Endothelial cell of umbilical vein (primary cell): ENCODE measurements around the gene GGA2. TPM values are rescaled to one million over a fixed set of nuclear protein-coding genes. Genes with fewer than 3 reads are reported as not detected.

Experiments used
- BruUV-seq: library from RNA; stranded (reverse); fragments of 400-500 nt; replicated peaks from 2 replicates; lab custom pipeline; 2021; lab: Mats Ljungman, UMichigan
- CTCF ChIA-PET: fragments of 300-600, 350-600 bp; sonication (Branson Sonifier 250); formaldehyde crosslinking; loops from one replicate; lab custom pipeline; 2021; ENCODE audit warnings: antibody characterized with exemption, inconsistent platforms; lab: Charles Lee
- POLR2A ChIA-PET: fragments of 300-600, 350-600 bp; sonication (Branson Sonifier 250); formaldehyde crosslinking; loops from one replicate; lab custom pipeline; 2021; ENCODE audit warnings: antibody characterized with exemption, inconsistent platforms; lab: Charles Lee
- DNase-seq: peaks from one replicate; pipeline ENCODE4 v3.0.0-alpha.2; 2011; ENCODE audit warnings: low read depth, low spot score
- FAIRE-seq: peaks from 2 replicates; lab custom pipeline; 2011; peaks lifted over from hg19 to GRCh38; lab: Jason Lieb, UNC
- H2AFZ ChIP-seq: 2 replicates; pipeline ENCODE4 v1.6.0; 2012; ENCODE audit warnings: low read depth, low read length, control low read depth, inconsistent platforms
- H3K27ac ChIP-seq: 2 replicates; pipeline ENCODE4 v1.5.1; 2011; ENCODE audit warnings: low read depth, mild to moderate bottlenecking, control low read depth, low read length, moderate library complexity; ENCODE audit not compliant: insufficient read depth
- H3K27me3 ChIP-seq, 2 experiments: 2 replicates each; pipeline versions ENCODE4 v1.6.0 to v1.6.1; 2011; ENCODE audit warnings: low read length in 2 of 2, mixed read lengths in 1 of 2; ENCODE audit not compliant: control insufficient read depth in 2 of 2, insufficient read depth in 2 of 2
- H3K36me3 ChIP-seq, 2 experiments: 2 replicates in 1 of 2; 3 replicates in 1 of 2; pipeline ENCODE4 v1.5.1; 2011; ENCODE audit warnings: low read length in 2 of 2, mild to moderate bottlenecking in 1 of 2, moderate library complexity in 1 of 2; ENCODE audit not compliant: control insufficient read depth in 2 of 2, insufficient read depth in 2 of 2; ENCODE audit errors: extremely low read depth in 1 of 2
- H3K4me1 ChIP-seq: 3 replicates; pipeline ENCODE4 v1.5.1; 2011; ENCODE audit warnings: mild to moderate bottlenecking, low read length; ENCODE audit not compliant: control insufficient read depth, insufficient read depth; ENCODE audit errors: extremely low read depth
- H3K4me2 ChIP-seq: 2 replicates; pipeline ENCODE4 v1.6.1; 2011; ENCODE audit warnings: low read length, control low read depth, mixed read lengths; ENCODE audit not compliant: insufficient read depth
- H3K4me3 ChIP-seq, 3 experiments: fragments of 200-600 bp in 1 of 3; sonication (generic), shearing (Covaris generic) in 1 of 3; replicated peaks in 1 of 3; 2 replicates each; pipeline ENCODE4 v1.5.1; 2011 to 2016; ENCODE audit warnings: control low read depth in 3 of 3, low read length in 3 of 3, mild to moderate bottlenecking in 2 of 3, inconsistent platforms in 1 of 3, low read depth in 1 of 3, moderate library complexity in 1 of 3; ENCODE audit not compliant: insufficient read depth in 1 of 3
- H3K79me2 ChIP-seq: 2 replicates; pipeline ENCODE4 v1.6.0; 2012; ENCODE audit warnings: low read length, inconsistent platforms; ENCODE audit not compliant: control insufficient read depth, insufficient read depth
- H3K9ac ChIP-seq: replicated peaks from 2 replicates; pipeline ENCODE3; 2011; ENCODE audit warnings: low read length, control low read depth; ENCODE audit not compliant: insufficient read depth; ENCODE audit errors: extremely low read depth
- H3K9me1 ChIP-seq: replicated peaks from 3 replicates; pipeline ENCODE4 v1.6.0; 2011; ENCODE audit warnings: mild to moderate bottlenecking, low read length; ENCODE audit not compliant: control insufficient read depth, insufficient read depth; ENCODE audit errors: extremely low read depth
- H3K9me3 ChIP-seq: replicated peaks from 2 replicates; pipeline ENCODE4 v1.5.1; 2012; ENCODE audit warnings: low read length, inconsistent platforms; ENCODE audit not compliant: control insufficient read depth, insufficient read depth
- H4K20me1 ChIP-seq: replicated peaks from 2 replicates; pipeline ENCODE3; 2011; ENCODE audit warnings: mild to moderate bottlenecking, low read length; ENCODE audit not compliant: control insufficient read depth, insufficient read depth; ENCODE audit errors: extremely low read depth
- CTCF ChIP-seq, 2 donors: IDR thresholded peaks; 1 replicate in 1 of 2; 2 replicates in 1 of 2; pipeline ENCODE4 v1.5.1; 2011; ENCODE audit warnings: low read length in 2 of 2, mild to moderate bottlenecking in 2 of 2, moderate library complexity in 2 of 2, control low read depth in 1 of 2, inconsistent platforms in 1 of 2, low read depth in 1 of 2; ENCODE audit not compliant: insufficient read depth in 1 of 2; ENCODE audit errors: extremely low read depth in 1 of 2
- EZH2 ChIP-seq: IDR thresholded peaks from 2 replicates; pipeline ENCODE4 v1.6.1; 2012; ENCODE audit warnings: borderline replicate concordance, low read depth, mild to moderate bottlenecking, moderate library complexity, low read length, inconsistent platforms; ENCODE audit not compliant: severe bottlenecking
- FOS ChIP-seq: IDR thresholded peaks from 2 replicates; pipeline ENCODE4 v1.6.1; 2011; ENCODE audit warnings: mild to moderate bottlenecking, low read length, moderate library complexity, borderline replicate concordance; ENCODE audit not compliant: insufficient read depth
- GATA2 ChIP-seq: IDR thresholded peaks from 2 replicates; pipeline ENCODE4 v1.7.0; 2011; ENCODE audit warnings: low read depth, mild to moderate bottlenecking, moderate library complexity, mixed read lengths, low read length; ENCODE audit not compliant: insufficient read length, insufficient read depth
- JUN ChIP-seq: IDR thresholded peaks from 2 replicates; pipeline ENCODE4 v1.6.1; 2011; ENCODE audit warnings: borderline replicate concordance, low read depth; ENCODE audit not compliant: insufficient read length, insufficient read depth
- MYC ChIP-seq: IDR thresholded peaks from one replicate; pipeline ENCODE4 v1.6.1; 2011; ENCODE audit warnings: mild to moderate bottlenecking, low read depth, low read length
- POLR2A ChIP-seq: IDR thresholded peaks from 2 replicates; pipeline ENCODE4 v1.6.1; 2012; ENCODE audit warnings: low read depth, mild to moderate bottlenecking, control low read depth, low read length
- POLR2AphosphoS5 ChIP-seq: IDR thresholded peaks from 2 replicates; pipeline ENCODE4 v1.6.1; 2012; ENCODE audit warnings: low read depth, mild to moderate bottlenecking, control low read depth, low read length, moderate library complexity; ENCODE audit not compliant: insufficient read depth
- dilution Hi-C: fragments of 300-500 bp; cut with MboI; formaldehyde crosslinking; loops from one replicate; pipeline ENCODE4 v1.15.0; 2019; ENCODE audit warnings: low sequenced_read_pairs; ENCODE audit not compliant: extremely low pct_ligation_motif_present
- intact Hi-C: fragments of 100-400 bp; cut with micrococcal nuclease; formaldehyde crosslinking; loops from one replicate; pipeline ENCODE4 v1.10.0; 2022
- polyA plus RNA-seq, 4 experiments: library from polyadenylated mRNA; depleted of rRNA in 3 of 4; stranded (reverse) in 3 of 4; unstranded in 1 of 4; fragments of >200 nt; gene quantifications; 2 replicates each; pipeline versions ENCODE4 v1.2.1 to v1.2.3, GENCODE V29; 2011 to 2012; ENCODE audit warnings: missing spikeins in 1 of 4
- total RNA-seq: library from RNA; stranded (reverse); gene quantifications from 2 replicates; pipeline ENCODE4 v1.2.3, GENCODE V29; 2021
- TF ChIP-seq, protein P1 (sequence below): IDR thresholded peaks from 2 replicates; pipeline ENCODE4 v1.6.1; 2011; ENCODE audit not compliant: insufficient read depth, insufficient read length

GGA2 gene
- total and polyA plus RNA-seq, 2 donors (not counting 3 experiments of a cell fraction or from before 2014, with no cell fraction given) = 33.3 to 73.1 TPM

GRCh38 chr16:23480257-23480656 lies 30.0 kb downstream of the GGA2 start:
- intact Hi-C loops = no loop called here
- H3K9me3 ChIP-seq = no peaks in the 10 kb centered on the region
- no peaks in the 10 kb centered on the region for H3K9me1 ChIP-seq
- H3K36me3 ChIP-seq = peaks cover 9 to 42% of the 10 kb centered on the region in 2 experiments
- BruUV-seq = no TSS peak
- POLR2A ChIA-PET = no interaction called here
- no peaks in the 10 kb centered on the region for H4K20me1 ChIP-seq
- no peak overlapping the region for H3K9ac ChIP-seq
- no peak overlapping the region for H3K4me2 ChIP-seq
- H3K27me3 ChIP-seq = no peaks in the 10 kb centered on the region
- H2AFZ ChIP-seq = no peak overlapping the region
- CTCF ChIA-PET = interaction anchor here (0.6 to 2.1 kb wide), 2 partner anchors 12 to 293 kb away, joined by 3 to 5 read pairs; no protein-coding TSS in a partner anchor
- DNase-seq = no peak
- H3K4me1 ChIP-seq = no peaks in the 10 kb centered on the region
- H3K79me2 ChIP-seq = no peaks in the 10 kb centered on the region
- dilution Hi-C loops = no loop called here
- no peak for FAIRE-seq
- H3K27ac ChIP-seq = no peak overlapping the region
- H3K4me3 ChIP-seq = no peak overlapping the region
- TF ChIP-seq MYC = no peak
- TF ChIP-seq POLR2AphosphoS5 = no peak
- TF ChIP-seq CTCF (IDR thresholded peaks at IDR 0.05; ENCODE audit: extremely low read depth in 1 of 2, insufficient read depth in 1 of 2, low read depth in 1 of 2, low read length in 2 of 2) = no peak
- TF ChIP-seq, protein P1, sequence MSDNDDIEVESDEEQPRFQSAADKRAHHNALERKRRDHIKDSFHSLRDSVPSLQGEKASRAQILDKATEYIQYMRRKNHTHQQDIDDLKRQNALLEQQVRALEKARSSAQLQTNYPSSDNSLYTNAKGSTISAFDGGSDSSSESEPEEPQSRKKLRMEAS = no peak
- TF ChIP-seq GATA2 = no peak
- no peak for TF ChIP-seq FOS
- TF ChIP-seq EZH2 = no peak
- TF ChIP-seq JUN = no peak
- no peak for TF ChIP-seq POLR2A
